ENCODE results near the gene NTRK3. TPM values are rescaled to one million over a fixed set of nuclear protein-coding genes. Genes with fewer than 3 reads are reported as not detected.
A peak's percentile ranks its signal among the peaks of the same experiment; 100 is the strongest.

The NTRK3 gene
- total RNA-seq, 1 experiment from 2014 or later = 2.3 TPM

- Histone ChIP-seq H3K4me3 (ENCODE audit: insufficient read depth, low read depth, low read length) (no peak overlapping the region), H3K36me3 (replicated peaks; ENCODE audit: control insufficient read depth, insufficient read depth, low read length) (no peaks in the 10 kb centered on the region), H3K27me3 (ENCODE audit: control insufficient read depth, insufficient read depth, low read length) (peaks cover 2% of the 10 kb centered on the region; the same call in 1 of the 2 replicates)
- peak; percentile 95 for DNase-seq
Observed at GRCh38 chr15:88274553-88275460, 18.3 kb upstream of the NTRK3 start.

- no peak for DNase-seq
- no peaks in the 10 kb centered on the region; the same call in 1 of the 2 replicates for H3K27me3 ChIP-seq (ENCODE audit: control insufficient read depth, insufficient read depth, low read length)
- H3K36me3 ChIP-seq (replicated peaks; ENCODE audit: control insufficient read depth, insufficient read depth, low read length) = no peaks in the 10 kb centered on the region
- no peak overlapping the region for H3K4me3 ChIP-seq (ENCODE audit: insufficient read depth, low read depth, low read length)
Observed at GRCh38 chr15:88272421-88272820, 15.9 kb upstream of the NTRK3 start.

GRCh38 chr15:88269356-88270062, 13.0 kb upstream of the NTRK3 start:
- H3K36me3 ChIP-seq (replicated peaks; ENCODE audit: control insufficient read depth, insufficient read depth, low read length) = no peaks in the 10 kb centered on the region
- H3K27me3 ChIP-seq (ENCODE audit: control insufficient read depth, insufficient read depth, low read length) = no peaks in the 10 kb centered on the region; the same call in 1 of the 2 replicates
- DNase-seq = no peak
- H3K4me3 ChIP-seq (ENCODE audit: insufficient read depth, low read depth, low read length) = no peak overlapping the region

- no peak overlapping the region for H3K4me3 ChIP-seq (ENCODE audit: insufficient read depth, low read depth, low read length)
- H3K27me3 ChIP-seq (ENCODE audit: control insufficient read depth, insufficient read depth, low read length) = no peaks in the 10 kb centered on the region; the same call in 1 of the 2 replicates
- no peak for DNase-seq
- no peaks in the 10 kb centered on the region for H3K36me3 ChIP-seq (replicated peaks; ENCODE audit: control insufficient read depth, insufficient read depth, low read length)
Observed at GRCh38 chr15:88267720-88268119, 11.2 kb upstream of the NTRK3 start.

GRCh38 chr15:88266170-88266569, 9.6 kb upstream of the NTRK3 start:
- no peak for DNase-seq
- Histone ChIP-seq H3K27me3 (ENCODE audit: control insufficient read depth, insufficient read depth, low read length) (no peaks in the 10 kb centered on the region; the same call in 1 of the 2 replicates), H3K4me3 (ENCODE audit: insufficient read depth, low read depth, low read length) (no peak overlapping the region), H3K36me3 (replicated peaks; ENCODE audit: control insufficient read depth, insufficient read depth, low read length) (no peaks in the 10 kb centered on the region)

- no peak overlapping the region for H3K4me3 ChIP-seq (ENCODE audit: insufficient read depth, low read depth, low read length)
- peaks cover 2% of the 10 kb centered on the region; the same call in 1 of the 2 replicates for H3K27me3 ChIP-seq (ENCODE audit: control insufficient read depth, insufficient read depth, low read length)
- no peaks in the 10 kb centered on the region for H3K36me3 ChIP-seq (replicated peaks; ENCODE audit: control insufficient read depth, insufficient read depth, low read length)
- DNase-seq = no peak
Observed at GRCh38 chr15:88264622-88265021, 8.1 kb upstream of the NTRK3 start.

- peaks cover 9% of the 10 kb centered on the region for H3K27me3 ChIP-seq (ENCODE audit: control insufficient read depth, insufficient read depth, low read length)
- DNase-seq = no peak
- H3K36me3 ChIP-seq (replicated peaks; ENCODE audit: control insufficient read depth, insufficient read depth, low read length) = no peaks in the 10 kb centered on the region
- no peak overlapping the region for H3K4me3 ChIP-seq (ENCODE audit: insufficient read depth, low read depth, low read length)
Observed at GRCh38 chr15:88262064-88262463, 5.5 kb upstream of the NTRK3 start.

GRCh38 chr15:88258093-88258641, 1.6 kb upstream of the NTRK3 start:
- Histone ChIP-seq H3K4me3 (ENCODE audit: insufficient read depth, low read depth, low read length) (peak overlapping the region; percentile 74), H3K36me3 (replicated peaks; ENCODE audit: control insufficient read depth, insufficient read depth, low read length) (no peaks in the 10 kb centered on the region), H3K27me3 (ENCODE audit: control insufficient read depth, insufficient read depth, low read length) (peaks cover 43% of the 10 kb centered on the region)
- peak; percentile 85 for DNase-seq

GRCh38 chr15:88257311-88258092, 963 bp upstream of the NTRK3 start:
- DNase-seq = peak; percentile 77
- Histone ChIP-seq H3K4me3 (ENCODE audit: insufficient read depth, low read depth, low read length) (peak overlapping the region; percentile 74), H3K27me3 (ENCODE audit: control insufficient read depth, insufficient read depth, low read length) (peaks cover 46% of the 10 kb centered on the region), H3K36me3 (replicated peaks; ENCODE audit: control insufficient read depth, insufficient read depth, low read length) (no peaks in the 10 kb centered on the region)

- Histone ChIP-seq H3K36me3 (replicated peaks; ENCODE audit: control insufficient read depth, insufficient read depth, low read length) (no peaks in the 10 kb centered on the region), H3K27me3 (ENCODE audit: control insufficient read depth, insufficient read depth, low read length) (peaks cover 44% of the 10 kb centered on the region), H3K4me3 (ENCODE audit: insufficient read depth, low read depth, low read length) (peak overlapping the region; percentile 74)
- peak; percentile 92 for DNase-seq
Observed at GRCh38 chr15:88255484-88256278, 858 bp downstream of the NTRK3 start.

- DNase-seq = peak; percentile 54
- Histone ChIP-seq H3K27me3 (ENCODE audit: control insufficient read depth, insufficient read depth, low read length) (peaks cover 44% of the 10 kb centered on the region), H3K36me3 (replicated peaks; ENCODE audit: control insufficient read depth, insufficient read depth, low read length) (no peaks in the 10 kb centered on the region), H3K4me3 (ENCODE audit: insufficient read depth, low read depth, low read length) (peak overlapping the region; percentile 74)
Observed at GRCh38 chr15:88255087-88255483, 1.5 kb downstream of the NTRK3 start.

GRCh38 chr15:88252441-88252840, 4.1 kb downstream of the NTRK3 start:
- no peaks in the 10 kb centered on the region for H3K36me3 ChIP-seq (replicated peaks; ENCODE audit: control insufficient read depth, insufficient read depth, low read length)
- H3K4me3 ChIP-seq (ENCODE audit: insufficient read depth, low read depth, low read length) = no peak overlapping the region
- no peak for DNase-seq
- peaks cover 47% of the 10 kb centered on the region for H3K27me3 ChIP-seq (ENCODE audit: control insufficient read depth, insufficient read depth, low read length)

GRCh38 chr15:88250826-88251225, 5.7 kb downstream of the NTRK3 start:
- Histone ChIP-seq H3K27me3 (ENCODE audit: control insufficient read depth, insufficient read depth, low read length) (peaks cover 40% of the 10 kb centered on the region), H3K4me3 (ENCODE audit: insufficient read depth, low read depth, low read length) (no peak overlapping the region), H3K36me3 (replicated peaks; ENCODE audit: control insufficient read depth, insufficient read depth, low read length) (no peaks in the 10 kb centered on the region)
- DNase-seq = no peak
